H1 (cell line): ENCODE measurements around the gene NDEL1. TPM values are rescaled to one million over a fixed set of nuclear protein-coding genes. Genes with fewer than 3 reads are reported as not detected.

Experiments used
- CTCF ChIA-PET: fragments of 300-600 bp; sonication (Branson Sonifier 250); formaldehyde crosslinking; loops from one replicate; lab custom pipeline; 2021; ENCODE audit not compliant: partially characterized antibody; lab: Charles Lee
- POLR2A ChIA-PET: fragments of 300-600 bp; sonication (Branson Sonifier 250); formaldehyde crosslinking; loops from one replicate; lab custom pipeline; 2021; ENCODE audit warnings: inconsistent platforms; ENCODE audit not compliant: partially characterized antibody; lab: Charles Lee
- DNase-seq, 2 experiments: peaks; one replicate each; pipeline versions ENCODE4 v3.0.0 to v3.0.0-alpha.2; 2010 to 2022; ENCODE audit warnings: low spot score in 2 of 2, low read depth in 1 of 2, mixed read lengths in 1 of 2
- FAIRE-seq: peaks from 2 replicates; lab custom pipeline; 2011; peaks lifted over from hg19 to GRCh38; lab: Jason Lieb, UNC
- H2AFZ ChIP-seq: 2 replicates; pipeline ENCODE4 v1.8.1; 2012; ENCODE audit warnings: low read length, inconsistent platforms
- H2AK5ac ChIP-seq: 2 replicates; pipeline ENCODE4 v1.6.1; 2013; ENCODE audit warnings: low read depth, low read length
- H2BK120ac ChIP-seq: replicated peaks from 2 replicates; pipeline ENCODE3; 2013; ENCODE audit warnings: low read depth, low read length, inconsistent platforms
- H2BK12ac ChIP-seq: 2 replicates; pipeline ENCODE4 v1.6.1; 2013; ENCODE audit warnings: low read depth, low read length
- H2BK15ac ChIP-seq: 2 replicates; pipeline ENCODE4 v1.6.1; 2013; ENCODE audit warnings: low read length
- H2BK20ac ChIP-seq: 2 replicates; pipeline ENCODE4 v1.6.1; 2013; ENCODE audit warnings: low read length
- H2BK5ac ChIP-seq: 2 replicates; pipeline ENCODE4 v1.6.1; 2013; ENCODE audit warnings: low read depth, low read length
- H3K14ac ChIP-seq: 2 replicates; pipeline ENCODE4 v1.6.1; 2013; ENCODE audit warnings: inconsistent platforms; ENCODE audit not compliant: insufficient read length
- H3K18ac ChIP-seq: 2 replicates; pipeline ENCODE4 v1.6.1; 2013; ENCODE audit warnings: low read length; ENCODE audit errors: extremely low read depth
- H3K23ac ChIP-seq: 2 replicates; pipeline ENCODE4 v1.6.1; 2013; ENCODE audit warnings: inconsistent platforms; ENCODE audit not compliant: insufficient read length
- H3K23me2 ChIP-seq: 2 replicates; pipeline ENCODE4 v1.6.1; 2013; ENCODE audit warnings: low read depth, low read length
- H3K27ac ChIP-seq: 2 replicates; pipeline ENCODE4 v1.6.1; 2011; ENCODE audit warnings: low read depth, low read length, inconsistent platforms
- H3K27me3 ChIP-seq, 4 experiments: replicated peaks in 1 of 4; 1 replicate in 1 of 4; 2 replicates in 3 of 4; pipeline versions ENCODE4 v1.6.1 to v1.8.1; 2011 to 2013; ENCODE audit warnings: low read length in 3 of 4, mild to moderate bottlenecking in 3 of 4, inconsistent platforms in 2 of 4, mixed read lengths in 2 of 4, moderate library complexity in 1 of 4; ENCODE audit not compliant: control insufficient read depth in 3 of 4, insufficient read depth in 3 of 4; ENCODE audit errors: extremely low read depth in 1 of 4
- H3K36me3 ChIP-seq, 4 experiments: 2 replicates each; pipeline versions ENCODE4 v1.6.1 to v1.8.1; 2011 to 2013; ENCODE audit warnings: mild to moderate bottlenecking in 4 of 4, low read length in 3 of 4, moderate library complexity in 2 of 4, control low read depth in 1 of 4, inconsistent platforms in 1 of 4; ENCODE audit not compliant: insufficient read depth in 4 of 4, control insufficient read depth in 2 of 4
- H3K4ac ChIP-seq: replicated peaks from 2 replicates; pipeline ENCODE3; 2013; ENCODE audit warnings: low read length, low read depth, mixed read lengths, inconsistent platforms; ENCODE audit not compliant: insufficient read length
- H3K4me1 ChIP-seq, 4 experiments: replicated peaks in 1 of 4; 1 replicate in 1 of 4; 2 replicates in 3 of 4; pipeline versions ENCODE4 v1.6.1 to v1.8.1; 2011 to 2013; ENCODE audit warnings: low read length in 3 of 4, inconsistent platforms in 2 of 4, mixed read lengths in 1 of 4; ENCODE audit not compliant: insufficient read depth in 4 of 4, control insufficient read depth in 3 of 4
- H3K4me2 ChIP-seq, 2 experiments: 2 replicates each; pipeline versions ENCODE4 v1.6.1 to v1.8.1; 2011 to 2013; ENCODE audit warnings: low read depth in 2 of 2, low read length in 2 of 2, control low read depth in 1 of 2, inconsistent platforms in 1 of 2, mild to moderate bottlenecking in 1 of 2; ENCODE audit not compliant: insufficient read depth in 1 of 2
- H3K4me3 ChIP-seq, 4 experiments: fragments of 200-600, 300-600 bp in 1 of 4; sonication (generic), shearing (Covaris generic), sonication (Bioruptor Twin) in 1 of 4; 2 replicates each; pipeline versions ENCODE4 v1.5.1 to v1.8.1; 2011 to 2016; ENCODE audit warnings: low read length in 4 of 4, low read depth in 3 of 4, control low read depth in 2 of 4, inconsistent platforms in 2 of 4, mild to moderate bottlenecking in 2 of 4, mixed read lengths in 1 of 4, moderate library complexity in 1 of 4; ENCODE audit not compliant: insufficient read depth in 2 of 4; ENCODE audit errors: extremely low read depth in 1 of 4
- H3K56ac ChIP-seq: replicated peaks from 2 replicates; pipeline ENCODE3; 2013; ENCODE audit warnings: low read depth, mild to moderate bottlenecking, mixed read lengths, low read length, inconsistent platforms; ENCODE audit not compliant: insufficient read length
- H3K79me1 ChIP-seq: 2 replicates; pipeline ENCODE4 v1.6.1; 2013; ENCODE audit warnings: low read depth, low read length, control low read depth
- H3K79me2 ChIP-seq, 2 experiments: 2 replicates each; pipeline versions ENCODE4 v1.6.1 to v1.8.1; 2012 to 2013; ENCODE audit warnings: low read length in 2 of 2, mild to moderate bottlenecking in 2 of 2, inconsistent platforms in 1 of 2; ENCODE audit not compliant: insufficient read depth in 2 of 2, control insufficient read depth in 1 of 2
- H3K9ac ChIP-seq, 4 experiments: replicated peaks in 1 of 4; 1 replicate in 1 of 4; 2 replicates in 3 of 4; pipeline versions ENCODE4 v1.6.1 to v1.8.1; 2011 to 2013; ENCODE audit warnings: low read depth in 3 of 4, low read length in 3 of 4, control low read depth in 2 of 4, mild to moderate bottlenecking in 2 of 4, moderate library complexity in 2 of 4, inconsistent platforms in 1 of 4; ENCODE audit errors: extremely low read depth in 1 of 4
- H3K9me3 ChIP-seq, 2 experiments: 2 replicates each; pipeline versions ENCODE4 v1.6.1 to v1.8.1; 2012 to 2013; ENCODE audit warnings: mild to moderate bottlenecking in 2 of 2, moderate library complexity in 2 of 2, control low read depth in 1 of 2, inconsistent platforms in 1 of 2, low read depth in 1 of 2, low read length in 1 of 2, mixed read lengths in 1 of 2; ENCODE audit not compliant: insufficient read depth in 2 of 2
- H4K20me1 ChIP-seq, 2 experiments: replicated peaks in 1 of 2; 2 replicates each; pipeline versions ENCODE3 to v1.8.1; 2011 to 2013; ENCODE audit warnings: inconsistent platforms in 2 of 2, low read length in 2 of 2, mild to moderate bottlenecking in 1 of 2; ENCODE audit not compliant: insufficient read depth in 2 of 2, control insufficient read depth in 1 of 2
- H4K5ac ChIP-seq: 2 replicates; pipeline ENCODE4 v1.6.1; 2013; ENCODE audit warnings: low read length, low read depth, mixed read lengths, inconsistent platforms; ENCODE audit not compliant: insufficient read length
- H4K8ac ChIP-seq: 2 replicates; pipeline ENCODE4 v1.8.0; 2013; ENCODE audit warnings: mild to moderate bottlenecking, moderate library complexity, low read length, inconsistent platforms; ENCODE audit not compliant: insufficient read depth; ENCODE audit errors: extremely low read depth
- H4K91ac ChIP-seq: replicated peaks from 2 replicates; pipeline ENCODE3; 2013; ENCODE audit warnings: low read length, mixed read lengths, inconsistent platforms; ENCODE audit not compliant: insufficient read length
- BCL11A ChIP-seq, 2 experiments: IDR thresholded peaks; one replicate each; pipeline ENCODE4 v1.6.1; 2011; ENCODE audit warnings: low read depth in 2 of 2, low read length in 2 of 2, mild to moderate bottlenecking in 2 of 2
- CHD2 ChIP-seq: IDR thresholded peaks from 2 replicates; pipeline ENCODE4 v1.6.1; 2012; ENCODE audit warnings: low read length, improper control_type of control experiment
- KDM1A ChIP-seq: fragments of 200-600, 300-600 bp; sonication (generic); IDR thresholded peaks from 2 replicates; pipeline ENCODE4 v1.7.1; 2016; ENCODE audit warnings: mild to moderate bottlenecking, low read length, borderline replicate concordance
- SRF ChIP-seq: IDR thresholded peaks from 2 replicates; pipeline ENCODE4 v1.6.1; 2011; ENCODE audit warnings: mild to moderate bottlenecking, low read depth, low read length, moderate library complexity
- TBP ChIP-seq: IDR thresholded peaks from 2 replicates; pipeline ENCODE4 v1.6.1; 2011; ENCODE audit warnings: low read depth, low read length, improper control_type of control experiment
- WGBS, 2 experiments: shearing (Covaris generic) in 1 of 2; methylation state at CpG; one replicate each; pipeline versions ENCODE4 v1.1.6 to v1.1.7; 2013 to 2015; ENCODE audit warnings: low lambda C conversion rate in 2 of 2, mixed read lengths in 2 of 2, inconsistent platforms in 1 of 2, low coverage in 1 of 2, missing lambda C conversion rate in 1 of 2; ENCODE audit not compliant: insufficient replicate concordance in 2 of 2, insufficient coverage in 1 of 2, insufficient read length in 1 of 2; ENCODE audit errors: extremely low coverage in 1 of 2, missing lambda C conversion rate in 1 of 2; 5-methylcytosine and 5-hydroxymethylcytosine counted together
- polyA plus RNA-seq, 7 experiments: library from polyadenylated mRNA; depleted of rRNA in 3 of 7; stranded (reverse) in 5 of 7; unstranded in 2 of 7; fragments of >200 nt in 5 of 7; fragments of 200-250 nt in 2 of 7; gene quantifications; 1 replicate in 5 of 7; 2 replicates in 1 of 7; 4 replicates in 1 of 7; pipeline versions ENCODE4 v1.2.1 to v1.2.3, GENCODE V29; 2011 to 2013; ENCODE audit warnings: missing spikeins in 2 of 7, mixed read lengths in 2 of 7
- total RNA-seq: library from RNA; stranded (reverse); fragmentation: NEBNext Ultra II Directional; extraction: Animal tissue kit (Norgen Biotek cat#: 25700); gene quantifications from 2 replicates; pipeline ENCODE4 v1.2.1, GENCODE V29; 2021
- TF ChIP-seq, protein P1 (sequence below): IDR thresholded peaks from 2 replicates; pipeline ENCODE4 v1.6.1; 2011; ENCODE audit warnings: low read depth, mild to moderate bottlenecking, low read length; ENCODE audit not compliant: insufficient read depth
- TF ChIP-seq, protein P2 (sequence below): IDR thresholded peaks from 2 replicates; pipeline ENCODE4 v1.6.1; 2012; ENCODE audit warnings: inconsistent platforms

The NDEL1 gene
- total and polyA plus RNA-seq, 2 of the 8 experiments (the other 6 are each of a cell fraction or from before 2014, with no cell fraction given): 31.1 to 32.9 TPM

DNA sequence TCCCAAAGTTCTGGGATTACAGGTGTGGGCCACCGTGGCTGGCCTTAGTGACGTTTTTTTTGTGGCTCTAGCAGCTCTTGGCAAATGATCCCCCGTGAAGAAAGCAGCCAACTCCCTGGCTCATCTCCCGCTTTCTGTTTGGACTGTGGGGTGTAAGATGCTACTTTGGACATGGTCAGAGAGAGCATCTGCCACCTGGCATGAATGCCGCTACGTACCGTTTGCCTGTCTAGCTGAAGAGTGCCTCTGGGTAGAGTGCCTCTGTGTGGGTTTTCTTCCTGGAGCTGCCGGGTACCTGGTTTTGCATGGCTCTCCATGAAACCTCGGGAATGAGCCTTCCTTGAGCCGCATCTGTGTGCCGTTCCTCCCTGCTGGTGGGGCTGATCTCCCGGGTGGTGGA is 34.3 kb downstream of the NDEL1 start:
- 83% methylated on average over 12 of the region's 12 CpGs; no CpG with 5 or more reads in 1 of the 2 experiments for WGBS, 2 experiments
- Histone ChIP-seq H3K4me3 (no peak overlapping the region), H4K5ac (no peak overlapping the region), H3K56ac (no peak overlapping the region), H3K23ac (no peak overlapping the region), H4K20me1 (peaks cover 4% of the 10 kb centered on the region in 2 experiments), H3K4me2 (no peak overlapping the region), H2BK5ac (no peak overlapping the region), H2BK20ac (no peak overlapping the region), H3K27me3 (no peaks in the 10 kb centered on the region), H3K18ac (no peak overlapping the region)
- CTCF ChIA-PET: interaction anchor here (0.5 to 1.6 kb wide), 4 partner anchors 39 to 491 kb away, joined by 3 to 7 read pairs (median 4); no protein-coding TSS in a partner anchor
- TF ChIP-seq CHD2 (no peak), BCL11A (IDR thresholded peaks at IDR 0.05; ENCODE audit: low read depth in 2 of 2, low read length in 2 of 2) (no peak), KDM1A (no peak), SRF (no peak), TBP (no peak)
- TF ChIP-seq, protein P1, sequence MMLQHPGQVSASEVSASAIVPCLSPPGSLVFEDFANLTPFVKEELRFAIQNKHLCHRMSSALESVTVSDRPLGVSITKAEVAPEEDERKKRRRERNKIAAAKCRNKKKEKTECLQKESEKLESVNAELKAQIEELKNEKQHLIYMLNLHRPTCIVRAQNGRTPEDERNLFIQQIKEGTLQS: no peak
- TF ChIP-seq, protein P2, sequence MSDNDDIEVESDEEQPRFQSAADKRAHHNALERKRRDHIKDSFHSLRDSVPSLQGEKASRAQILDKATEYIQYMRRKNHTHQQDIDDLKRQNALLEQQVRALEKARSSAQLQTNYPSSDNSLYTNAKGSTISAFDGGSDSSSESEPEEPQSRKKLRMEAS: no peak
- TF ChIP-seq, all 59 proteins: peak for 0
- Histone ChIP-seq H3K27ac (no peak overlapping the region), H4K91ac (no peak overlapping the region), H4K8ac (no peak overlapping the region), H3K14ac (no peak overlapping the region), H3K4me1 (peaks cover 0 to 2% (median 0%) of the 10 kb centered on the region in 4 experiments; a peak in 1 of 7 replicates), H3K36me3 (peaks cover under 1 to 22% (median 12%) of the 10 kb centered on the region in 4 experiments; a peak in 6 of 8 replicates), H2AFZ (no peak overlapping the region), H2BK15ac (no peak overlapping the region), H2BK120ac (no peak overlapping the region), H3K9me3 (no peaks in the 10 kb centered on the region), H3K9ac (no peak overlapping the region), H2BK12ac (no peak overlapping the region), H3K79me1 (peaks cover 5% of the 10 kb centered on the region), H3K23me2 (no peaks in the 10 kb centered on the region), H3K79me2 (no peaks in the 10 kb centered on the region; a peak in 1 of 4 replicates), H3K4ac (no peak overlapping the region), H2AK5ac (no peak overlapping the region)
- POLR2A ChIA-PET: interaction anchor here (2.0 kb wide), 1 partner anchor 11 kb away, joined by 5 read pairs; no protein-coding TSS in a partner anchor
- no peak for DNase-seq
- no peak for FAIRE-seq
